H54 (cell line): ENCODE data around the gene CCDC27.

Experiments used
- DNase-seq: peaks from one replicate; pipeline ENCODE4 v3.0.0; 2011; ENCODE audit warnings: low spot score, mixed read lengths; ENCODE audit not compliant: insufficient read length
- FAIRE-seq: peaks from 3 replicates; lab custom pipeline; 2011; peaks lifted over from hg19 to GRCh38; lab: Jason Lieb, UNC
- POLR2A ChIP-seq: IDR thresholded peaks from 2 replicates; pipeline ENCODE4 v1.6.1; 2011; ENCODE audit warnings: low read depth, mild to moderate bottlenecking, low read length

Gene CCDC27

GRCh38 chr1:3762873-3763228, 10.6 kb downstream of the CCDC27 start:
- DNase-seq (no peak), FAIRE-seq (no peak)
- TF ChIP-seq POLR2A = no peak

GRCh38 chr1:3763351-3764125, 11.3 kb downstream of the CCDC27 start:
- DNase-seq (no peak), FAIRE-seq (no peak)
- TF ChIP-seq POLR2A = no peak

DNA sequence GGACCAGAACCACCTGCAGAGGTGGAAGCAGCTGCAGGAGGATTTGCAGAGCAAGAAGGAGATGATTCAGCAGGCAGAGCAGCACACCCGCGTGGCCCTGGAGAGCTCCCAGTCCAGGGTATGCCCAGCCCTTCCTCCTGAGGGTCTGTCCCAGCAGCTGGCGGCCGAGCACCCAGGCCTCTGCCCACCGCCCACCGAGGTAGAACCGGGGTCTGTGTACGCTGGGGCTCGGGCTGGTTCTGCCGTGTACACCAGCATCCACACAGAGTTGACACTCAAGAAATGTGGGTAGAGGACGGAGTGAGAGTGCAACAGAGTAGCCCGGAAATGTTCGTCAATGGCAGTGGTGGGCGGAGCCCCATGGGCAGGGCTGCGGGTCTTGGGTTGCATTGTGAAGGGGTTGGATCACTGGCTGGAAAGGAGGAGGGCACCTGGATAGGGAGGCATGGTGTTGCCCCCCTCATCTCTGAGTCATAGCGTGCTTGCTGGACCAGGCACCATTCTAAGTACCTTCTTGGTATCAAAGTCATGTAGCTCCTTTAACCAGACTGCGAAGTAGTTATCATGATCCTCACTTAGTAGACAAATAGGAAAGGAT, 15.2 kb downstream of the CCDC27 start:
- no peak for TF ChIP-seq POLR2A
- FAIRE-seq = no peak
- DNase-seq = no peak

- FAIRE-seq = no peak
- no peak for DNase-seq
- no peak for TF ChIP-seq POLR2A
Observed at GRCh38 chr1:3768811-3769390, 16.7 kb downstream of the CCDC27 start.

- FAIRE-seq (no peak), DNase-seq (no peak)
- no peak for TF ChIP-seq POLR2A
Observed at GRCh38 chr1:3770047-3770765, 18.0 kb downstream of the CCDC27 start.

DNA sequence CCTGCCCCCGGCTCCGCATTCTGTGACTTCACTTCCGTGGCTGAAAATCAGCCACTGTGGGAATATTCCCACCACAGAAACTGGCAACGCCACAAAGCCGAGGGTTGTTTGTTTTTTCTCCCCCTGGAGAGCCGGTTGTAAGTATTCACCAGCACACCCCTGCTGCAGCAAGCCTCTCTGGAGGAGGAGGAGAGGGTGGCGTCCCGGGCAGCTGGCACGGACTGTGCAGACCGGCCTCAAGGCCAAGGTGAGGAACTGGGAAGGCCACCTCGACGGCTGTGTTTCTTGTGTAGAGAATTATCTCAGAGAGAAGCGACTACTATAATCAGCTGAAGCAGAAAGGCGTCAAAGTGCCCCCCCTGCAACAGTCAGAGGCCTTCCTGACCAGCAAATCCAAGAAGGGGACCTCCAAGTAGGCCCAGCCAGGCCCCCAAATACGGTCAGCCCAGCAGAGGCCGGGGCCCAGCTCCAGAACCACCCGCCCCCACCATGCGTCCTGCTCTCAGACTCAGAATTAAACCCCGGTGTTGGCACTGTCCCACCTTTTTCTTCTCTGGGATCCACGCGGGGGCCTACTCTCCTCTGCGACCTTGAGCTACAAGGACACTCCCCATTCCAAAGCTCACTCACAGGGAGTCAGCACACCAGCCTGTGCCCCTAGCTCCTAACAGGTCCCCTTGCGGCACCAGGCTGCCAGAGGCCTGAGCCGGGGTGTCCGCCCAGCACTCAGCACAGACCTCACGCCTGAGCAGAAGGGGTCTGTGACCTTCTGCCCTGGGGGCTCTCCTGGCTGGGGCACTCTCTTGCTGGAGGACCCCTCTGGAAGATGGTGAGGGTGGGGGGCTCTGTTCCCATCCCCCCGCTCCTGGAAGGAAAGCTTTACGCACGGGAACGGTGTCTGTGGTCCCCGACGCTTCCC, 19.1 kb downstream of the CCDC27 start:
- DNase-seq (no peak), FAIRE-seq (no peak)
- no peak for TF ChIP-seq POLR2A

- no peak for FAIRE-seq
- no peak for TF ChIP-seq POLR2A
- no peak for DNase-seq
Observed at GRCh38 chr1:3772027-3772714, 19.9 kb downstream of the CCDC27 start.

DNA sequence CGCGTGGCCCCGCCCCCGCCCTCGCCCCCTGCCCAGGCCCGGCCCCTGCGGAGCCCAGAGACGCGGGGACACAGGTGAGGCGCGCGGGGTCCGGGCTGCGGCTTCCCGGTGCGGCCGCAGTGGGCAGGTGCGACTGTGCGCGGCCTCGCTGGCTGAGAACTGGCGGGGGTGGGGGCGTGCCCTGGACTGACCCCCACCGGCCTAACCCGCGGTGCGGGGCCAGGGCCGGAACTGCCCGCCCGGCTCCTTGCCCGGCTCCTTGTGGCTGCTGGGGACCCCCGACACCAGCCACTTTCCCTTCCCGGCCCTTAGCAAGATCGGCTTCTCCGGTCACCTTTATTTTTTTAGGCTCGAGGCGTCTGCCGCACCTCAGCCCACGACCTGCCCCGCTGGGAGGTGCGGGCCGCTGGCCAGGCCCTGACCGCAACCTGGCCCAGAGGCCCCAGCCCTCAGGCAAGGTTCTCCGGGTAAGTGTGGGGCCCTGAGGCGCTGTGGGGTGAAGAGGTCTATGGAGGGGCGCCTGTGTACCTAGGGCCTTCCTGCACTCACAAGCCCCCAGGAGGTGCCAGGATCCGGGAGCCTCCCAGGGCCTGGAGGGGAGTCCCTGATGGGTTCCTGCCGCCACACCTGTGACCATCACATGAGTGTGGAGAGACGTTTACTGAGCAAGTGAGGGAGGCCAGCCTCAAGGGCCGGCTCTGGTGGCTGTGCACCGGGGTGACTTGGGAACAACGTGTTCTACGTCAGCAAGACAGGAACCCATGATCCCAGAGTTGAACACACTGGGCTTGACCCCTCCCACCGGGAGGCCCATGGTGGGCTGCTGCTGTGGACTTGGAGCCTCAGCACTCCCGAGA, 20.7 kb downstream of the CCDC27 start, which contains the start of gene SMIM1:
Gene SMIM1 (plus strand): TSS at position 35 of the 857 bp plus-strand sequence. CDS start 2,625 bp downstream, outside the sequence.
- DNase-seq (no peak), FAIRE-seq (no peak)
- no peak for TF ChIP-seq POLR2A

DNA sequence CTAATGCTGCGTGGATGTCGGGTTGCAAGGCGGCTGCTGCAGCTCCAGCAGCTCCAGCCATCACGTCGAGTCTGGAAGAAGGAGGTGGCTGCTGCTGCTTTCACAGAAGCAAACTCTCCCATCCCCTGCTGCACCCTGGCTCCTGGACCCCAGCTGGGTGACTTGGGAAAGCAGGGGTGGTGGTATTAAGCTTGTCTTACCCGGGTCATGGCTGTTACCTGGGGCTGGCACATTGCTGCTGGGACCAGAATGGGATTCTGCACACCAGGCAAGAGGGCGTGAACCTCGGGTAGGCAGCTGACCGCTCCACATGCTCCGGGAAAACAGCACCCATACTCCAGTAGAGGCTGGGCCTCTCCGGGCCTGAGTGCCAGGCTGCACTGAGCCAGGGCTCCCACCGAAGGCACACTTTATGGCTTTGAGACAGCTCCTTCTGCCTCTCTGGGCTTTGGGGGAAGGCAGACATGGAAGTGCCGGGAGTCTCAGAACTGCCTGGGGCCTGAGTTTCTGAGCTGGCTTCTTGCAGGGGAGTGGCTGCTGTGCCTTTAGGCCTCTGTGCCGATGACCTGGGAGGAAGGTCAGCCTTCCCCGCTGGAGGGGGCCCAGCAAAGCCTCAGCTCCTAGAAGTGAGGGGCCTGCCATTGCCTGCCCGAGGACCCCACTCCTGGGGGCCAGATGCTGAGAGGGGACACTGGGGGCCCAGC, 21.5 kb downstream of the CCDC27 start:
- DNase-seq (no peak), FAIRE-seq (no peak)
- TF ChIP-seq POLR2A = no peak

- FAIRE-seq (no peak), DNase-seq (no peak)
- TF ChIP-seq POLR2A = no peak
Observed at GRCh38 chr1:3774276-3774945, 22.2 kb downstream of the CCDC27 start.
